ENCODE measurements around the gene ETV6. TPM values are rescaled to one million over a fixed set of nuclear protein-coding genes. Genes with fewer than 3 reads are reported as not detected.

The ETV6 gene
- polyA plus RNA-seq, 3 donors, result 6.8 to 45.1 (median 11.7) TPM

GRCh38 chr12:11724888-11725311 lies 75.4 kb downstream of the ETV6 start:
- peak overlapping the region in 5 of 7 donors; percentile 8 to 73 (median 59) for H3K27ac Mint-ChIP-seq
- peaks cover 100% of the 10 kb centered on the region for H3K79me2 ChIP-seq (ENCODE audit: insufficient read depth, low read length)
- no peak overlapping the region for H3K9ac ChIP-seq (ENCODE audit: insufficient read depth, low read length, poor library complexity, severe bottlenecking)

GRCh38 chr12:11725686-11726085 lies 76.2 kb downstream of the ETV6 start:
- H3K4me3 ChIP-seq (replicated peaks in 1 of 3; ENCODE audit: low read depth in 2 of 3, low read length in 3 of 3), result peak overlapping the region in 1 of 3 experiments; percentile 8
- no peak for TF ChIP-seq CTCF (IDR thresholded peaks at IDR 0.05)
- H3K79me2 ChIP-seq (ENCODE audit: insufficient read depth, low read length), result peaks cover 100% of the 10 kb centered on the region
- no peaks in the 10 kb centered on the region for H3K27me3 ChIP-seq (ENCODE audit: control insufficient read depth in 2 of 2, insufficient read depth in 2 of 2, low read length in 2 of 2)
- peaks cover 0 to 7% of the 10 kb centered on the region in 2 donors for H3K36me3 ChIP-seq (replicated peaks in 1 of 2; ENCODE audit: control insufficient read depth in 1 of 2, insufficient read depth in 2 of 2, low read length in 2 of 2)
- H3K4me1 Mint-ChIP-seq, result peaks cover 63% of the 10 kb centered on the region
- H3K27ac Mint-ChIP-seq, result peak overlapping the region; percentile 76 to 89 (median 82)
- WGBS (ENCODE audit: insufficient coverage), result 0% methylated on average over 2 of the region's 8 CpGs
- peak overlapping the region; percentile 33 for H3K4me2 ChIP-seq (replicated peaks; ENCODE audit: extremely low read depth, low read length, poor library complexity, severe bottlenecking)
- no peaks in the 10 kb centered on the region for H3K27me3 Mint-ChIP-seq (ENCODE audit: low read depth in 3 of 3)
- no peak overlapping the region for H2AFZ ChIP-seq (ENCODE audit: insufficient read depth, low read depth, low read length, poor library complexity, severe bottlenecking)
- peaks cover 0 to 3% of the 10 kb centered on the region in 2 donors for H3K9me3 ChIP-seq (replicated peaks in 1 of 2; ENCODE audit: control insufficient read depth in 1 of 2, insufficient read depth in 1 of 2, low read length in 2 of 2)
- peak overlapping the region in 1 of 2 donors; percentile 15 for H3K4me3 Mint-ChIP-seq
- peaks cover 1 to 6% (median 3%) of the 10 kb centered on the region in 7 donors for H3K9me3 Mint-ChIP-seq
- H3K9ac ChIP-seq (ENCODE audit: insufficient read depth, low read length, poor library complexity, severe bottlenecking), result no peak overlapping the region
- H3K27ac ChIP-seq (ENCODE audit: low read depth in 1 of 2, low read length in 2 of 2), result peak overlapping the region; percentile 4 to 69
- H3K4me1 ChIP-seq (ENCODE audit: control insufficient read depth in 1 of 2, insufficient read depth in 2 of 2, low read length in 2 of 2), result peaks cover 38 to 48% of the 10 kb centered on the region in 2 donors
- intact Hi-C loops (cut with micrococcal nuclease), result loop anchor here in 1 of 2 donors (10.0 kb wide), 1 partner anchor 71 kb away; no protein-coding TSS in a partner anchor
- H3K36me3 Mint-ChIP-seq, result peaks cover 32 to 43% of the 10 kb centered on the region in 2 donors
- peaks cover 62% of the 10 kb centered on the region for H4K20me1 ChIP-seq (ENCODE audit: insufficient read depth, low read length)
- DNase-seq, result peak in 2 of 3 donors; percentile 62 to 76

More at GRCh38 chr12:11724888-11725311, 75.4 kb downstream of the ETV6 start:
- intact Hi-C loops (cut with micrococcal nuclease), result loop anchor here in 1 of 2 donors (10.0 kb wide), 1 partner anchor 70 kb away; no protein-coding TSS in a partner anchor
- H3K27me3 Mint-ChIP-seq (ENCODE audit: low read depth in 3 of 3), result no peaks in the 10 kb centered on the region
- Histone ChIP-seq H4K20me1 (ENCODE audit: insufficient read depth, low read length) (peaks cover 54% of the 10 kb centered on the region), H2AFZ (ENCODE audit: insufficient read depth, low read depth, low read length, poor library complexity, severe bottlenecking) (no peak overlapping the region), H3K9me3 (replicated peaks in 1 of 2; ENCODE audit: control insufficient read depth in 1 of 2, insufficient read depth in 1 of 2, low read length in 2 of 2) (peaks cover 0 to 3% of the 10 kb centered on the region in 2 donors), H3K4me3 (replicated peaks in 1 of 3; ENCODE audit: low read depth in 2 of 3, low read length in 3 of 3) (no peak overlapping the region), H3K36me3 (replicated peaks in 1 of 2; ENCODE audit: control insufficient read depth in 1 of 2, insufficient read depth in 2 of 2, low read length in 2 of 2) (peaks cover 0 to 1% of the 10 kb centered on the region in 2 donors), H3K27me3 (ENCODE audit: control insufficient read depth in 2 of 2, insufficient read depth in 2 of 2, low read length in 2 of 2) (no peaks in the 10 kb centered on the region), H3K4me2 (replicated peaks; ENCODE audit: extremely low read depth, low read length, poor library complexity, severe bottlenecking) (peak overlapping the region; percentile 33), H3K4me1 (ENCODE audit: control insufficient read depth in 1 of 2, insufficient read depth in 2 of 2, low read length in 2 of 2) (peaks cover 38 to 46% of the 10 kb centered on the region in 2 donors), H3K27ac (ENCODE audit: low read depth in 1 of 2, low read length in 2 of 2) (peak overlapping the region in 1 of 2 donors; percentile 69)
- no peak for TF ChIP-seq CTCF (IDR thresholded peaks at IDR 0.05)
- H3K4me1 Mint-ChIP-seq, result peaks cover 63% of the 10 kb centered on the region
- peaks cover 28 to 44% of the 10 kb centered on the region in 2 donors for H3K36me3 Mint-ChIP-seq
- H3K9me3 Mint-ChIP-seq, result peaks cover 1 to 6% (median 3%) of the 10 kb centered on the region in 7 donors
- H3K4me3 Mint-ChIP-seq, result peak overlapping the region; percentile 35 to 46
- 22% methylated on average over 3 of the region's 7 CpGs for WGBS (ENCODE audit: insufficient coverage)
- DNase-seq, result peak in 2 of 3 donors; percentile 60 to 73

All from CD14-positive monocyte (primary cell).